ENCODE measurements around the gene SRSF1.
A peak's percentile ranks its signal among the peaks of the same experiment; 100 is the strongest.

SRSF1 gene

DNA sequence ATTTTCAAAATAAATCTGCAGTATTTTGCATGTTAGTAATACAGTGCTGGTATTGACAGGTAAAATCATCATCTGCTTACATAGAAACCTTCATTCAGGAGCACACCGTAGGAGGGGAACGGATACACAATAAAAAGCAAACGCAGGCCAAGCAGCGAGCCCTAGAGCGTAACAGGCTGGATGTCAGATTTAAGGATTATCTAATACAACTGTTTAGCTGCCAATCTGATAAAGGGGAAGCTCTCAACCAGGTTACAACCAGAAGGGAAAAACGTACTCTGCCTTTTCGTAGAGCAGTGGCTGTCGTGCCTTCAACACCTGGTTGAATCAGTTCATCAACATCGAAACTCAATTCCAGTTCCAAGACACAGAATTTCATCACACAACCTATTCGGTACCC is 35.5 kb downstream of the SRSF1 start:
- DNase-seq (ENCODE audit: low read depth): no peak
- TF ChIP-seq, protein P1, sequence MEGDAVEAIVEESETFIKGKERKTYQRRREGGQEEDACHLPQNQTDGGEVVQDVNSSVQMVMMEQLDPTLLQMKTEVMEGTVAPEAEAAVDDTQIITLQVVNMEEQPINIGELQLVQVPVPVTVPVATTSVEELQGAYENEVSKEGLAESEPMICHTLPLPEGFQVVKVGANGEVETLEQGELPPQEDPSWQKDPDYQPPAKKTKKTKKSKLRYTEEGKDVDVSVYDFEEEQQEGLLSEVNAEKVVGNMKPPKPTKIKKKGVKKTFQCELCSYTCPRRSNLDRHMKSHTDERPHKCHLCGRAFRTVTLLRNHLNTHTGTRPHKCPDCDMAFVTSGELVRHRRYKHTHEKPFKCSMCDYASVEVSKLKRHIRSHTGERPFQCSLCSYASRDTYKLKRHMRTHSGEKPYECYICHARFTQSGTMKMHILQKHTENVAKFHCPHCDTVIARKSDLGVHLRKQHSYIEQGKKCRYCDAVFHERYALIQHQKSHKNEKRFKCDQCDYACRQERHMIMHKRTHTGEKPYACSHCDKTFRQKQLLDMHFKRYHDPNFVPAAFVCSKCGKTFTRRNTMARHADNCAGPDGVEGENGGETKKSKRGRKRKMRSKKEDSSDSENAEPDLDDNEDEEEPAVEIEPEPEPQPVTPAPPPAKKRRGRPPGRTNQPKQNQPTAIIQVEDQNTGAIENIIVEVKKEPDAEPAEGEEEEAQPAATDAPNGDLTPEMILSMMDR (conservative IDR thresholded peaks at IDR 0.05; ENCODE audit: low read length): no peak
- no peak overlapping the region for H3K4me3 ChIP-seq (ENCODE audit: low read length)

DNA sequence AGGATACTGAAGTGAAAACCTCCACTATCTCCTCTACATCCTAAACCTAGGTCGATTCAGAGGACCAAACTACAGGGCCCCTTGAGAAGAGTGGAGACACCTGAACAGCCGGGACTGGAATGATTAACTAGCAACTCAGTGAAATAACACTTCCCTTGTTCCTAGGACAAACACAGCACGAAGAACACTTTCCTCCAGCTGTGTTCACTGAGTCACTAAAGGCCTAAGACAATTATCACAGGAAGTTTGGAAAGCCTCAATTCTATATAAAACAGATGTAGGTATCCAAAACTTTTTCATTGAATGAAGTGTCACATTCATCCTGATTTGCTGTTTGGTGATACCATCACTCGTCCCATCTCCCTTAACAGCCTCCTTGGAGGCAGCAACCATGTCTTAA is 36.3 kb downstream of the SRSF1 start:
- no peak overlapping the region for H3K4me3 ChIP-seq (ENCODE audit: low read length)
- DNase-seq (ENCODE audit: low read depth): peak; percentile 81
- TF ChIP-seq, protein P1 (conservative IDR thresholded peaks at IDR 0.05; ENCODE audit: low read length): no peak

DNA sequence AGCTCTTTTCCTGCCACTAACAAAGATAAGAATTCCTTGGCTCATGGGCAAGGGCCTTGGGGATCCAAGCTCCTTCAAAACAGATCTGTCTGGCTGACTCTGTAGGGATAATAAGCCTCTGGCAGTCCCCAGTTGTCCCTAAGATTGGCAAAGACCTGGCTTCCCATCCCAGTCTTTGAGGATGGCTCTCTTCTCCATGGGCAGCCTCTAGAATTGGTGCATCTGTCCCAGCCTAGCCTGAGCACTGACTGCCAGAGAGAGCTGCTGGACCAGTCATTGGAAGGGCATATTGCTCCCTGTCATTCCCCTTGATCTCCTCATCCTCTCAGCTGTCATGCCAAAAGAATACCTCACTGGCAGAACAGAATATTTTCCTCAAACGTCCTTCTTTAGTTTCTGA is 38.6 kb downstream of the SRSF1 start:
- TF ChIP-seq, protein P1 (conservative IDR thresholded peaks at IDR 0.05; ENCODE audit: low read length): no peak
- DNase-seq (ENCODE audit: low read depth): no peak
- H3K4me3 ChIP-seq (ENCODE audit: low read length): no peak overlapping the region

DNA sequence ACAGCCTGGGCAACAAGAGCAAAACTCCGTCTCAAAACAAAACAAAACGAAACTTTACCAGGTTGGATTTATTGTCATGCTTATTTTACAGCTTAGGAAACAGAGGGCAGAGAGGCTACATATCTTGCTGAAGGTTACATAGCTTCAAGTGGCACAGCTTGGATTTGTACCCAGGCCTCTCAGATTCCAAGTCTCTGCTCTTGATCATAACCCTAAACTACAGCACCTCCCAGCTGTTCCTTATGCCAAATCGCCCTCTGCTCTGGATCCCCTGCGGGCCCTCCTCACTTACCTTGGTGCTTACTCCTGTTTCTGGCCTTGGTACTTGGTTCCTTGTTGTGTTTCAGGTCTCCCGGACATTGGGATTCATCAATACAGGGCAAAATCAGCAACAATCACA is 40.2 kb downstream of the SRSF1 start:
- TF ChIP-seq, protein P1 (conservative IDR thresholded peaks at IDR 0.05; ENCODE audit: low read length): no peak
- no peak overlapping the region for H3K4me3 ChIP-seq (ENCODE audit: low read length)
- no peak for DNase-seq (ENCODE audit: low read depth)

DNA sequence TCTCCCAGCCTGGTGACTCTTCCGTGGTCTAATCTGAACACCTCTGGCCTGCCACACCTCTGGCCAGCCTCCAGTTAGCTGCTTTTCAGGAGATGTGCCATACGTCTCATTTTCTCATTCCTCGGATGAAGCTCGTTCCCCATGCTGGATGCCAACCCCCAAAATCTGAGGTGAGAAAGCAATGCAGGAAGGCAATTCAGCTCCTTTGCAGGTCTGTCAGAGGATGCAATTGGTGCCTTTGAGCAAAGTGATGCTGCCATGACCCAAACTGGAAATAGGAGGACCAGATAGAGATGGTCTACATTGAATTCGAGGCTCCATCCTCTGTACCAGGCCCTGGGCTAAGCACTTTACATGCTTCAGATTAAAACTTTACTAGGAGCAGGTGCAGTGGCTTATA is 40.8 kb downstream of the SRSF1 start:
- TF ChIP-seq, protein P1 (conservative IDR thresholded peaks at IDR 0.05; ENCODE audit: low read length): no peak
- no peak for DNase-seq (ENCODE audit: low read depth)

DNA sequence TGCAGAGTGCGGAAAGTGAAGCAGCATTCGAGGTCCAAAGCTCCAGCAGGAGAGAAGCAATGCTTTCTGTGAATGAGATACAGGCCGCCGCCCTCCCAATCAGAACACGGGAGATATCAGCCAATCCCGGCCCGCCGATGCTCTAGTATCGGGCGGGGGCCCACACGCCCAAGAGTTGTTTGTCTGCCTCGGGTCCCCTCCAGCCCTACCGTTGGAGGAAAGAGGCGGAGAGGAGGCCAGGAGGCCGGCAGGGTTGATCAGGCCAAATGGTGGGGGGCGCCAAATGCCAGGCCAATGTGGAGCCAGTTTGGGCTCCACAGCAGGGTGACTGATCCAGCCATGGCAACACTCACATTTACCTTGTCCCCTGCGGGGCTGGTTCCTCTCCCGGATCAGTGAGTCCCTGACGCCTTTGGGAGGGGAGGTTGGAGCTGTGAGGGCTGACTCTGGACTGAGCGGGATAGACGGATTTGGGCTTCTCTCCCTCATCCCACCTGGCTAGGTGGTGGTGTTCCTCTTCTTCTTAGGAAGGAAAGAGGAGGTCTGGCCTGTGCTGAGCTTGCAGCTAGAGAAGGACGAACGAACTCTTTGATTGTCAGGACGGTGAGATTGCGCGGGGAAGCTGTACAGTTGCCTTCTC is 41.4 kb downstream of the SRSF1 start:
- TF ChIP-seq, protein P1 (conservative IDR thresholded peaks at IDR 0.05; ENCODE audit: low read length): no peak
- no peak for DNase-seq (ENCODE audit: low read depth)
- H3K4me3 ChIP-seq (ENCODE audit: low read length): no peak overlapping the region

More for the DNA sequence above, 40.8 kb downstream of the SRSF1 start:
- no peak overlapping the region for H3K4me3 ChIP-seq (ENCODE audit: low read length)

DNA sequence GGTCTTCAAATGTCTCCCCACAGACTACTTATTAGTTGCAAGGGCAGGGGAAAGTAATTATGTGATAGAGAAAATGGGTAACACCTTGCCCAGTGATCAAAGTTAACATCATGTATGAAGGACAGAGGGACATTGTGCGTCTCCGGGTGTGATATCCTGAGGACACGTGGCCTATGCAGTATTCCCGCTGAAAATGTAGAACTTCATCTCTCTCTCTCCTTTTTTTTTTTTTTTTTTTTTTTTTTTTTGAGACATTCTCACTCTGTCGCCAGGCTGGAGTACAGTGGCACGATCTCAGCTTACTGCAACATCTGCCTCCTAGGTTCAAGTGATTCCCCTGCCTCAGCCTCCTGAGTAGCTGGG is 43.9 kb downstream of the SRSF1 start:
- no peak overlapping the region for H3K4me3 ChIP-seq (ENCODE audit: low read length)
- TF ChIP-seq, protein P1 (conservative IDR thresholded peaks at IDR 0.05; ENCODE audit: low read length): no peak
- no peak for DNase-seq (ENCODE audit: low read depth)

All from AG10803 (cell line).